SK-N-SH (cell line): ENCODE measurements around the gene BARX1. TPM values are rescaled to one million over a fixed set of nuclear protein-coding genes. Genes with fewer than 3 reads are reported as not detected.
A peak's percentile ranks its signal among the peaks of the same experiment; 100 is the strongest.
"Not testable (repeated sequence)": the region's sequence is repeated elsewhere in the genome, so short reads cannot be mapped to it uniquely, and the experiment has no call there.

Experiments used
- CTCF ChIA-PET: fragments of 300-600, 350-600 bp; formaldehyde crosslinking; extraction: SDS; loops from one replicate; lab custom pipeline; 2021; lab: Yijun Ruan, JAX
- POLR2A ChIA-PET: fragments of 350-600 bp; sonication (Branson Sonifier 250); formaldehyde crosslinking; extraction: SDS; loops from one replicate; lab custom pipeline; 2020; ENCODE audit warnings: antibody characterized with exemption, inconsistent platforms; lab: Yijun Ruan, JAX
- DNase-seq: peaks from one replicate; pipeline ENCODE4 v3.0.0; 2012
- H2AFZ ChIP-seq: fragments of 200-600 bp; sonication (generic); 2 replicates; pipeline ENCODE4 v1.8.1; 2016; ENCODE audit warnings: antibody characterized with exemption, mild to moderate bottlenecking, low read depth
- H3F3A ChIP-seq: fragments of 200-600 bp; sonication (generic); replicated peaks from 2 replicates; pipeline ENCODE3; 2016; ENCODE audit warnings: antibody characterized with exemption, mild to moderate bottlenecking; ENCODE audit not compliant: insufficient read depth
- H3K27ac ChIP-seq, 2 experiments: fragments of 200-500 bp in 1 of 2; fragments of 200-600 bp in 1 of 2; sonication (Bioruptor generic) in 1 of 2; sonication (generic), shearing (Covaris generic) in 1 of 2; 2 replicates each; pipeline versions ENCODE4 v1.5.1 to v1.6.1; 2014 to 2016; ENCODE audit warnings: low read depth in 2 of 2, inconsistent platforms in 1 of 2, low read length in 1 of 2, mild to moderate bottlenecking in 1 of 2, mixed read lengths in 1 of 2
- H3K27me3 ChIP-seq: fragments of 200-600 bp; sonication (generic), shearing (Covaris generic); 2 replicates; pipeline ENCODE4 v1.6.1; 2016; ENCODE audit warnings: mixed run types; ENCODE audit not compliant: insufficient read depth
- H3K36me3 ChIP-seq, 2 experiments: fragments of 200-500 bp in 1 of 2; fragments of 200-600 bp in 1 of 2; sonication (Bioruptor generic) in 1 of 2; sonication (generic) in 1 of 2; replicated peaks in 1 of 2; 2 replicates each; pipeline versions ENCODE3 to v1.5.1; 2014 to 2016; ENCODE audit warnings: low read length in 1 of 2, mild to moderate bottlenecking in 1 of 2; ENCODE audit not compliant: insufficient read depth in 2 of 2, control insufficient read depth in 1 of 2
- H3K4me1 ChIP-seq, 2 experiments: fragments of 200-500 bp in 1 of 2; fragments of 200-600 bp in 1 of 2; sonication (Bioruptor generic) in 1 of 2; sonication (generic), shearing (Covaris generic) in 1 of 2; 2 replicates each; pipeline versions ENCODE4 v1.5.1 to v1.6.1; 2014 to 2016; ENCODE audit warnings: low read depth in 1 of 2, low read length in 1 of 2, mixed run types in 1 of 2; ENCODE audit not compliant: insufficient read depth in 2 of 2, control insufficient read depth in 1 of 2
- H3K4me2 ChIP-seq: fragments of 200-600 bp; sonication (generic), shearing (Covaris generic); 2 replicates; pipeline ENCODE4 v1.6.1; 2017; ENCODE audit warnings: mixed run types
- H3K4me3 ChIP-seq, 2 experiments: fragments of 200-500 bp in 1 of 2; fragments of 200-600 bp in 1 of 2; sonication (Bioruptor generic) in 1 of 2; sonication (generic), shearing (Covaris generic) in 1 of 2; 2 replicates each; pipeline versions ENCODE4 v1.5.1 to v1.8.1; 2014 to 2016; ENCODE audit warnings: low read depth in 2 of 2, inconsistent platforms in 1 of 2, low read length in 1 of 2, mild to moderate bottlenecking in 1 of 2, mixed read lengths in 1 of 2, moderate library complexity in 1 of 2
- H3K79me2 ChIP-seq: fragments of 200-600 bp; sonication (generic); 2 replicates; pipeline ENCODE4 v1.8.1; 2017; ENCODE audit warnings: mild to moderate bottlenecking; ENCODE audit not compliant: insufficient read depth
- H3K9ac ChIP-seq: fragments of 200-600 bp; sonication (generic); 2 replicates; pipeline ENCODE4 v1.6.1; 2017; ENCODE audit warnings: mixed run types
- H3K9me2 ChIP-seq: fragments of 200-600 bp; sonication (generic); 2 replicates; pipeline ENCODE4 v1.6.1; 2017; ENCODE audit warnings: mixed run types
- H3K9me3 ChIP-seq: fragments of 200-600 bp; sonication (generic); 2 replicates; pipeline ENCODE4 v1.6.1; 2017; ENCODE audit warnings: mixed run types, mild to moderate bottlenecking, moderate library complexity
- H4K20me1 ChIP-seq: fragments of 200-600 bp; sonication (generic); 2 replicates; pipeline ENCODE4 v1.6.1; 2017; ENCODE audit warnings: mild to moderate bottlenecking, mixed run types; ENCODE audit not compliant: insufficient read depth
- CHD2 ChIP-seq: fragments of 150-350 bp; IDR thresholded peaks from 2 replicates; pipeline ENCODE4 v1.6.1; 2018; ENCODE audit warnings: low read length; ENCODE audit not compliant: partially characterized antibody
- RAD21 ChIP-seq: IDR thresholded peaks from 2 replicates; pipeline ENCODE4 v1.6.1; 2012; ENCODE audit warnings: mild to moderate bottlenecking, low read length
- SMC3 ChIP-seq: IDR thresholded peaks from 2 replicates; pipeline ENCODE4 v1.6.1; 2012; ENCODE audit warnings: low read depth, low read length, improper control_type of control experiment
- WGBS: methylation state at CpG from one replicate; pipeline ENCODE4 v1.1.6; 2017; ENCODE audit warnings: low lambda C conversion rate; 5-methylcytosine and 5-hydroxymethylcytosine counted together
- polyA plus RNA-seq, 3 experiments: library from polyadenylated mRNA; depleted of rRNA; stranded (reverse); fragments of >200 nt; gene quantifications; 2 replicates each; pipeline ENCODE4 v1.2.3, GENCODE V29; 2012
- TF ChIP-seq, protein P1 (sequence below): fragments of 200-600 bp; sonication (generic); IDR thresholded peaks from 2 replicates; pipeline ENCODE4 v1.6.1; 2017; ENCODE audit warnings: antibody characterized with exemption, mild to moderate bottlenecking, moderate library complexity
- TF ChIP-seq, protein P2 (sequence below): IDR thresholded peaks from 2 replicates; pipeline ENCODE4 v1.6.1; 2012; ENCODE audit warnings: mild to moderate bottlenecking, low read depth, low read length, moderate library complexity
- TF ChIP-seq, protein P3 (sequence below): IDR thresholded peaks from 2 replicates; pipeline ENCODE4 v1.4.0; 2012; ENCODE audit warnings: low read depth

BARX1 gene
- polyA plus RNA-seq, 1 of the 3 experiments (the other 2 are of a cell fraction) = not detected

GRCh38 chr9:93963489-93963888, 8.3 kb upstream of the BARX1 start:
- H3K9me2 ChIP-seq, DNase-seq, H2AFZ ChIP-seq, H3K9ac ChIP-seq, POLR2A ChIA-PET, H3K4me2 ChIP-seq, H3K79me2 ChIP-seq, H3K27ac ChIP-seq, H3K4me3 ChIP-seq, H3K9me3 ChIP-seq, H3K36me3 ChIP-seq, H3F3A ChIP-seq, H4K20me1 ChIP-seq: not testable (repeated sequence)
- CTCF ChIA-PET = interaction anchor here (0.6 to 8.0 kb wide), 20 partner anchors 13 to 735 kb away, joined by 3 to 126 read pairs (median 4); partner anchors contain the start of gene BARX1
- 10% methylated on average over 3 of the region's 3 CpGs for WGBS
- peaks cover 0 to 12% of the 10 kb centered on the region in 2 experiments; a peak in 1 of 4 replicates for H3K4me1 ChIP-seq
- H3K27me3 ChIP-seq = peaks cover 31% of the 10 kb centered on the region

DNA sequence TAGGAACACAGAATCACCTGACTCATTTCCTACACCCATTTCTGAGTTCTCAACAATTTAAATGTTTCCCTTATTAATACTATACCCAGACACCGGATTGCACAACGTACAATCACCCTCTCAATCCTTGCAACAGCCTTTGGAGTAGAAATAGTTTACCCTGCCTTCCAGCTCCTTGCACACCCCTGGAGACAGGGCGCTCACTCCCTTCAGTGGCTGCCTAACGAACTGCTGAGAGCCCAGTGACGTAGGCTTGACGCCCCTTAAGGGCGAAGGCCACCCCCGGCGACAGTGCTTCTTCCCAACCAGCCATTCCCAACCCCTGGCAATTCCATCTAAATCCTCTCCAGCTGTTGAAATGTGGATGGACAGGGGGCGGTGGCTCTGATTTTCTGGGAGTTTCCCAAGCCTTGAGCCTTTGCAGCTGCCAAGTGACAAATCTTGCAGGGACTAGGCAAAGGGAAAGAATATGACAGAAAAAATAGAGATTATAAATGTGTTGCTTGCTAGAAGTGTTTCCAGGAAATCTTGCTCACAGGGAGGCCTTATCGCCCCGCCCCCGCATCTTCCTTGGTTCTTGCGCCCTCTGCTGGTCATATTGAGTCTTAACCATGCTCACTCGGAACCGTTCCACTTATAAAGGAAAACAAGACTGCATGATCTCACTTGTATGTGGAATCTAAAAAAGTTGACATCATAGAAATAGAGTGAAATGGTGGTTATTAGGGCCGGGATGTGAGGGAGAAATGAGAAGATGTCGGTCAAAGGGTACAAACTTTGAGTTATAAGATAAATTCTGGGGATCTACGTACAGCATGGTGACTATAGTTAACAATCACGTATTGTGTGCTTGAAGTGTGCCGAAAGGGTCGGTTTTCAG, 7.6 kb upstream of the BARX1 start:
- 20% methylated on average over 22 of the region's 22 CpGs for WGBS
- Histone ChIP-seq H3K4me2 (no peak overlapping the region), H3F3A (peaks cover 6% of the 10 kb centered on the region), H2AFZ (no peak overlapping the region), H3K9me3 (no peaks in the 10 kb centered on the region), H4K20me1 (no peaks in the 10 kb centered on the region), H3K9ac (no peak overlapping the region), H3K4me3 (peak overlapping the region in 1 of 2 experiments; percentile 28; a peak in 1 of 4 replicates), H3K27ac (no peak overlapping the region), H3K36me3 (no peaks in the 10 kb centered on the region), H3K79me2 (no peaks in the 10 kb centered on the region), H3K27me3 (peaks cover 38% of the 10 kb centered on the region), H3K4me1 (peaks cover 0 to 12% of the 10 kb centered on the region in 2 experiments; a peak in 1 of 4 replicates), H3K9me2 (no peaks in the 10 kb centered on the region)
- ChIA-PET CTCF (interaction anchor here (0.6 to 8.0 kb wide), 30 partner anchors 12 to 797 kb away, joined by 3 to 126 read pairs (median 3); partner anchors contain the start of gene BARX1), POLR2A (no interaction called here)
- peak; percentile 89 for DNase-seq
- TF ChIP-seq CHD2 = peak; percentile 53
- TF ChIP-seq, protein P1, sequence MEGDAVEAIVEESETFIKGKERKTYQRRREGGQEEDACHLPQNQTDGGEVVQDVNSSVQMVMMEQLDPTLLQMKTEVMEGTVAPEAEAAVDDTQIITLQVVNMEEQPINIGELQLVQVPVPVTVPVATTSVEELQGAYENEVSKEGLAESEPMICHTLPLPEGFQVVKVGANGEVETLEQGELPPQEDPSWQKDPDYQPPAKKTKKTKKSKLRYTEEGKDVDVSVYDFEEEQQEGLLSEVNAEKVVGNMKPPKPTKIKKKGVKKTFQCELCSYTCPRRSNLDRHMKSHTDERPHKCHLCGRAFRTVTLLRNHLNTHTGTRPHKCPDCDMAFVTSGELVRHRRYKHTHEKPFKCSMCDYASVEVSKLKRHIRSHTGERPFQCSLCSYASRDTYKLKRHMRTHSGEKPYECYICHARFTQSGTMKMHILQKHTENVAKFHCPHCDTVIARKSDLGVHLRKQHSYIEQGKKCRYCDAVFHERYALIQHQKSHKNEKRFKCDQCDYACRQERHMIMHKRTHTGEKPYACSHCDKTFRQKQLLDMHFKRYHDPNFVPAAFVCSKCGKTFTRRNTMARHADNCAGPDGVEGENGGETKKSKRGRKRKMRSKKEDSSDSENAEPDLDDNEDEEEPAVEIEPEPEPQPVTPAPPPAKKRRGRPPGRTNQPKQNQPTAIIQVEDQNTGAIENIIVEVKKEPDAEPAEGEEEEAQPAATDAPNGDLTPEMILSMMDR = peak; percentile 88
- peak; percentile 82 for TF ChIP-seq RAD21
- peak; percentile 78 for TF ChIP-seq SMC3
- TF ChIP-seq, protein P2, sequence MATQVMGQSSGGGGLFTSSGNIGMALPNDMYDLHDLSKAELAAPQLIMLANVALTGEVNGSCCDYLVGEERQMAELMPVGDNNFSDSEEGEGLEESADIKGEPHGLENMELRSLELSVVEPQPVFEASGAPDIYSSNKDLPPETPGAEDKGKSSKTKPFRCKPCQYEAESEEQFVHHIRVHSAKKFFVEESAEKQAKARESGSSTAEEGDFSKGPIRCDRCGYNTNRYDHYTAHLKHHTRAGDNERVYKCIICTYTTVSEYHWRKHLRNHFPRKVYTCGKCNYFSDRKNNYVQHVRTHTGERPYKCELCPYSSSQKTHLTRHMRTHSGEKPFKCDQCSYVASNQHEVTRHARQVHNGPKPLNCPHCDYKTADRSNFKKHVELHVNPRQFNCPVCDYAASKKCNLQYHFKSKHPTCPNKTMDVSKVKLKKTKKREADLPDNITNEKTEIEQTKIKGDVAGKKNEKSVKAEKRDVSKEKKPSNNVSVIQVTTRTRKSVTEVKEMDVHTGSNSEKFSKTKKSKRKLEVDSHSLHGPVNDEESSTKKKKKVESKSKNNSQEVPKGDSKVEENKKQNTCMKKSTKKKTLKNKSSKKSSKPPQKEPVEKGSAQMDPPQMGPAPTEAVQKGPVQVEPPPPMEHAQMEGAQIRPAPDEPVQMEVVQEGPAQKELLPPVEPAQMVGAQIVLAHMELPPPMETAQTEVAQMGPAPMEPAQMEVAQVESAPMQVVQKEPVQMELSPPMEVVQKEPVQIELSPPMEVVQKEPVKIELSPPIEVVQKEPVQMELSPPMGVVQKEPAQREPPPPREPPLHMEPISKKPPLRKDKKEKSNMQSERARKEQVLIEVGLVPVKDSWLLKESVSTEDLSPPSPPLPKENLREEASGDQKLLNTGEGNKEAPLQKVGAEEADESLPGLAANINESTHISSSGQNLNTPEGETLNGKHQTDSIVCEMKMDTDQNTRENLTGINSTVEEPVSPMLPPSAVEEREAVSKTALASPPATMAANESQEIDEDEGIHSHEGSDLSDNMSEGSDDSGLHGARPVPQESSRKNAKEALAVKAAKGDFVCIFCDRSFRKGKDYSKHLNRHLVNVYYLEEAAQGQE = no peak
- TF ChIP-seq, protein P3, sequence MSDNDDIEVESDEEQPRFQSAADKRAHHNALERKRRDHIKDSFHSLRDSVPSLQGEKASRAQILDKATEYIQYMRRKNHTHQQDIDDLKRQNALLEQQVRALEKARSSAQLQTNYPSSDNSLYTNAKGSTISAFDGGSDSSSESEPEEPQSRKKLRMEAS = 0 out of 2 replicates have a peak, but pooled peaks have one; percentile 42
